CD8-positive, alpha-beta memory T cell (primary cell): ENCODE results near the gene MED16. TPM values are rescaled to one million over a fixed set of nuclear protein-coding genes. Genes with fewer than 3 reads are reported as not detected.

ENCODE experiments used
- CTCF ChIA-PET: fragments of 350-600 bp; sonication (Branson Sonifier 250); formaldehyde crosslinking; loops from one replicate; lab custom pipeline; 2021; ENCODE audit warnings: antibody characterized with exemption; lab: Charles Lee
- POLR2A ChIA-PET: fragments of 350-600 bp; sonication (Branson Sonifier 250); formaldehyde crosslinking; loops from one replicate; lab custom pipeline; 2021; ENCODE audit warnings: antibody characterized with exemption; lab: Charles Lee
- DNase-seq, 5 donors: peaks; one replicate each; pipeline versions ENCODE4 v3.0.0 to v3.0.0-alpha.2; 2020 to 2022; ENCODE audit warnings: mixed read lengths in 1 of 5
- H3K27ac ChIP-seq: one replicate; pipeline ENCODE4 v1.7.0; 2013; ENCODE audit warnings: low read depth, mild to moderate bottlenecking, low read length, moderate library complexity
- H3K27me3 ChIP-seq: 2 replicates; pipeline ENCODE4 v1.7.0; 2013; ENCODE audit warnings: low read length, mild to moderate bottlenecking; ENCODE audit not compliant: insufficient read depth, poor library complexity, severe bottlenecking
- H3K36me3 ChIP-seq: 2 replicates; pipeline ENCODE4 v1.7.0; 2013; ENCODE audit warnings: mild to moderate bottlenecking, low read length, moderate library complexity; ENCODE audit not compliant: insufficient read depth
- H3K4me1 ChIP-seq: 2 replicates; pipeline ENCODE4 v1.7.0; 2013; ENCODE audit warnings: mild to moderate bottlenecking, low read length, moderate library complexity; ENCODE audit not compliant: insufficient read depth
- H3K4me3 ChIP-seq: 2 replicates; pipeline ENCODE4 v1.7.0; 2013; ENCODE audit warnings: mild to moderate bottlenecking, low read length
- H3K9me3 ChIP-seq: 2 replicates; pipeline ENCODE4 v1.7.0; 2013; ENCODE audit warnings: mild to moderate bottlenecking, low read length
- H3K27ac Mint-ChIP-seq, 8 donors: one replicate each; pipeline ENCODE4 v1.8.0; 2020 to 2021; ENCODE audit warnings: mixed read lengths in 8 of 8, mild to moderate bottlenecking in 6 of 8, inconsistent platforms in 3 of 8, moderate library complexity in 3 of 8
- H3K27me3 Mint-ChIP-seq, 2 donors: one replicate each; pipeline ENCODE4 v1.8.0; 2020 to 2021; ENCODE audit warnings: mixed read lengths in 2 of 2, mild to moderate bottlenecking in 1 of 2, moderate library complexity in 1 of 2
- H3K36me3 Mint-ChIP-seq, 3 donors: one replicate each; pipeline ENCODE4 v1.8.0; 2020 to 2021; ENCODE audit warnings: mixed read lengths in 3 of 3, inconsistent platforms in 1 of 3, mild to moderate bottlenecking in 1 of 3
- H3K4me1 Mint-ChIP-seq, 3 donors: one replicate each; pipeline ENCODE4 v1.8.0; 2020 to 2021; ENCODE audit warnings: mixed read lengths in 3 of 3, inconsistent platforms in 1 of 3, mild to moderate bottlenecking in 1 of 3
- H3K4me3 Mint-ChIP-seq, 7 donors: one replicate each; pipeline ENCODE4 v1.8.0; 2020 to 2021; ENCODE audit warnings: mixed read lengths in 7 of 7, mild to moderate bottlenecking in 6 of 7, moderate library complexity in 4 of 7, inconsistent platforms in 2 of 7
- H3K9me3 Mint-ChIP-seq, 5 donors: one replicate each; pipeline ENCODE4 v1.8.0; 2020 to 2022; ENCODE audit warnings: mixed read lengths in 5 of 5, mild to moderate bottlenecking in 3 of 5, moderate library complexity in 2 of 5, inconsistent platforms in 1 of 5
- polyA plus RNA-seq: library from polyadenylated mRNA; unstranded; fragments of 300-500 nt; fragmentation: Illumina TruSeq; gene quantifications from one replicate; pipeline ENCODE4 v1.2.3, GENCODE V29; 2021
- total RNA-seq, 2 experiments: library from RNA; stranded (reverse); gene quantifications; one replicate each; pipeline ENCODE4 v1.2.3, GENCODE V29; 2021

Gene MED16
- total and polyA plus RNA-seq, 3 experiments from 2014 or later: 57.4 to 109 (median 59.4) TPM

DNA sequence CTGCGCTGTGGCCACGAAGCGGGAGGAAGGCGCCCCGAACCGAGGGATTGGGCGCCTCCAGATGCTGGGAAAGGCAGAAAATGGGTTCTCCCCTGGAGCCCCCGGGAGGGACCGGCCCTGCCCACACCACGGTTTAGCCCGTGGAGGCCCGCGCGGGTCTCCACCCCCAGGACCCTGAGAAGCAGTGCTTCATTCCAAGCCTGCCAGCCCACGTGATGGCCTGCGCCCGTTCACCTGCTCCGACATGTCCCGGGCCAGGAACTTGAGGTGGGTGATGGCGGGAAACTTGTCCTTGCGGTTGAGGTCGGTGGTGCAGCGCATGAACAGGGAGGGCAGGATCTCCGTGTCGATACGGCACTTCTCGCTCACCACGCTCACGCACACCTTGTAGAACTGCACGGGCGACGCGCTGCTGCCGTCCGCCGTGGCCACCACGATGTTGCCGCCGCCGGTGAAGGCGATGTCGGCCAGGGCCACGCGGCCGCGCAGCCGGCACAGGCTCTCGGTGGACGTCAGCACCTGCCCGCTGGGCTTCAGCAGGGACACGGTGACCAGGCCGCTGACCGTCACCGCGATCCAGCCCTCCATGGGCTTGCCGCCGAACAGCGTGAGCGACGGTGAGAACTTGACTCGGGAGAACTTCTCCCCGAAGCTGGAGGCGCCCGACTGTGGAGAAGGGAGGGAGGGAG, 7.3 kb downstream of the MED16 start:
- Histone ChIP-seq H3K27ac (no peak overlapping the region), H3K4me3 (no peak overlapping the region), H3K36me3 (peaks cover 14% of the 10 kb centered on the region), H3K9me3 (no peaks in the 10 kb centered on the region), H3K27me3 (no peaks in the 10 kb centered on the region), H3K4me1 (peaks cover 4% of the 10 kb centered on the region)
- ChIA-PET POLR2A (no interaction called here), CTCF (interaction anchor here (0.9 kb wide), 1 partner anchor 22 kb away, joined by 3 read pairs; no protein-coding TSS in a partner anchor)
- Mint-ChIP-seq H3K4me3 (no peak overlapping the region), H3K4me1 (peaks cover 0 to 28% (median 12%) of the 10 kb centered on the region in 3 donors), H3K27ac (peak overlapping the region in 1 of 8 donors; percentile 70), H3K27me3 (peaks cover 0 to 2% of the 10 kb centered on the region in 2 donors), H3K9me3 (no peaks in the 10 kb centered on the region), H3K36me3 (peaks cover 0 to 70% (median 0%) of the 10 kb centered on the region in 3 donors)
- no peak for DNase-seq

DNA sequence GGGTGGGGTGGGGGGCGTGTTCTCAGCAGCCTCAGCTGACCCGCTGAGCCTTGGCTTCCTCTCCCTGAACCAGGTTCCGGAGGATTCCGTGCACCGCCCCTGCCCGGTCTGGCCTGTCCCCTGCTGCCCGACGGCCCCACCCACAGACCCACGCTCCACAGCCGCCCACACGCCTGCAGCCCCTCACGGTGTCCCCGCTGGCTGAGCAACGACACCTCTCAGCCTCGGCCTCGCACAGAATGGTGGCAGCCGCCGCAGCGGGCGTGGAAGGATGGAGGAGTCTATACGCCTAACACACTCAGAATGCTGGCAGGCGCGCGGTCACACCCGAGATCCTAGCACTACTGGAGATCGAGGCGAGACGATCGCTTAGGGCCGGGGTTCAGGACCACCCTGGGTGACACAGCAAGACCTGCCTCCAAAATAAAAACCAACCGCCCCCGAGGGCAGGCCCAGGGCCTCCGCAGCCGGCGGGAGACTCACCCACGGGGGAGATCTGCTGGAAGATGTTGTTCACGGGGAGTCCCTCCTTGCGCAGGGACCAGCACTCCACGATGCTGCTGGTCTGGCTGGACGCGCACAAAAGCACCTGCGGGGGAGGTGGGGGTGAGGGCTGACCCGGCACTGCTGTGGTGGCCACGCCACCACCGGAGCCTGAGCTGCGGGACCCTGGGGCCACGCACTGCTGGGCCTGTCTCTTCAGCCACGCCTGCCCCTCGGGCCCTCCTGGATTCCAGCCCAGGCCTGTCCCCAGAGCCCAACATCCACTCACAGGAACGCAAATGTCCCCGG, 8.4 kb downstream of the MED16 start:
- no peak for DNase-seq
- H3K9me3 Mint-ChIP-seq: no peaks in the 10 kb centered on the region
- H3K27ac Mint-ChIP-seq: no peak overlapping the region
- no peaks in the 10 kb centered on the region for H3K27me3 ChIP-seq
- H3K4me3 ChIP-seq: no peak overlapping the region
- CTCF ChIA-PET: no interaction called here
- no peak overlapping the region for H3K4me3 Mint-ChIP-seq
- H3K36me3 ChIP-seq: peaks cover 7% of the 10 kb centered on the region
- H3K36me3 Mint-ChIP-seq: peaks cover 0 to 60% (median 0%) of the 10 kb centered on the region in 3 donors
- peaks cover 0 to 19% (median 9%) of the 10 kb centered on the region in 3 donors for H3K4me1 Mint-ChIP-seq
- H3K27me3 Mint-ChIP-seq: peaks cover 0 to 2% of the 10 kb centered on the region in 2 donors
- no peaks in the 10 kb centered on the region for H3K9me3 ChIP-seq
- H3K4me1 ChIP-seq: peaks cover 4% of the 10 kb centered on the region
- H3K27ac ChIP-seq: no peak overlapping the region
- POLR2A ChIA-PET: no interaction called here

DNA sequence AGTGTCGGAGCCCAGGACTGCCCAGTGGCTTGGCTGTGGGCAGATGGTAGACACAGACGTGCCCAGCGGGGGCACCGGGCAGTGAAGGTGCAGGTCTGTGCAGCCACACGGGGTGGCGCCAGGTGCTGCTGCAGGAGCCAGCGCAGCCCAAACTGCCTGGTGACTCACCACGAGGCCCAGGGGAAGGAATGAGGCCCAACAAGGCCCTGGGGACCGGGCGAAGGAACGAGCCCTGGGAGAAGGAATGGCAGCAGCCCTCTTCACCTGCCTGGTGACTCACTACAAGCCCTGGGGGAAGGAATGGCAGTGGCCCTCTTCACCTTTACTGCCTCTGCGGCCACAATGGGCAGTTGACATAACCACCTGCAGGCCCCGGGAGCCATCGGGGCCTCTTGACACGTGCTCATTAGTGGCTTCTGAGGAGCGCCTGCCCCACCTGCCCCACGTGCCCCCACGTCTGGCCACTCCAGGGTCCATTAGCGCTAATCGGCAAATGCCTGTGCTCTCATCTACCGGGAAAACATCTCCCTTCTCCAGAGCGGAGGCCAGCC, 9.3 kb downstream of the MED16 start:
- Histone ChIP-seq H3K4me1 (peaks cover 4% of the 10 kb centered on the region), H3K27me3 (no peaks in the 10 kb centered on the region), H3K27ac (no peak overlapping the region), H3K36me3 (peaks cover 3% of the 10 kb centered on the region), H3K4me3 (no peak overlapping the region), H3K9me3 (no peaks in the 10 kb centered on the region)
- Mint-ChIP-seq H3K36me3 (peaks cover 0 to 55% (median 0%) of the 10 kb centered on the region in 3 donors), H3K4me1 (peaks cover 0 to 14% (median 6%) of the 10 kb centered on the region in 3 donors), H3K4me3 (no peak overlapping the region), H3K27ac (no peak overlapping the region), H3K27me3 (peaks cover 0 to 2% of the 10 kb centered on the region in 2 donors), H3K9me3 (no peaks in the 10 kb centered on the region)
- ChIA-PET POLR2A (no interaction called here), CTCF (interaction anchor here (1.9 to 3.3 kb wide), 2 partner anchors 10 to 20 kb away, joined by 7 to 20 read pairs; partner anchors contain the start of genes MED16 and RNU6-9)
- DNase-seq: no peak

GRCh38 chr19:882871-883497, 10.0 kb downstream of the MED16 start:
- Histone ChIP-seq H3K36me3 (peaks cover 3% of the 10 kb centered on the region), H3K9me3 (no peaks in the 10 kb centered on the region), H3K27me3 (no peaks in the 10 kb centered on the region), H3K4me3 (no peak overlapping the region), H3K27ac (no peak overlapping the region), H3K4me1 (peaks cover 4% of the 10 kb centered on the region)
- Mint-ChIP-seq H3K9me3 (no peaks in the 10 kb centered on the region), H3K27ac (peak overlapping the region in 1 of 8 donors; percentile 10), H3K4me3 (peak overlapping the region in 1 of 7 donors; percentile 18), H3K36me3 (peaks cover 0 to 52% (median 0%) of the 10 kb centered on the region in 3 donors), H3K4me1 (peaks cover 0 to 11% (median 4%) of the 10 kb centered on the region in 3 donors), H3K27me3 (peaks cover 0 to 2% of the 10 kb centered on the region in 2 donors)
- CTCF ChIA-PET: interaction anchor here (0.6 to 3.3 kb wide), 5 partner anchors 10 to 34 kb away, joined by 3 to 20 read pairs (median 3); partner anchors contain the start of genes KISS1R, MED16 and RNU6-9
- DNase-seq: no peak
- POLR2A ChIA-PET: interaction anchor here (0.5 kb wide), 1 partner anchor 16 kb away, joined by 4 read pairs; no protein-coding TSS in a partner anchor

DNA sequence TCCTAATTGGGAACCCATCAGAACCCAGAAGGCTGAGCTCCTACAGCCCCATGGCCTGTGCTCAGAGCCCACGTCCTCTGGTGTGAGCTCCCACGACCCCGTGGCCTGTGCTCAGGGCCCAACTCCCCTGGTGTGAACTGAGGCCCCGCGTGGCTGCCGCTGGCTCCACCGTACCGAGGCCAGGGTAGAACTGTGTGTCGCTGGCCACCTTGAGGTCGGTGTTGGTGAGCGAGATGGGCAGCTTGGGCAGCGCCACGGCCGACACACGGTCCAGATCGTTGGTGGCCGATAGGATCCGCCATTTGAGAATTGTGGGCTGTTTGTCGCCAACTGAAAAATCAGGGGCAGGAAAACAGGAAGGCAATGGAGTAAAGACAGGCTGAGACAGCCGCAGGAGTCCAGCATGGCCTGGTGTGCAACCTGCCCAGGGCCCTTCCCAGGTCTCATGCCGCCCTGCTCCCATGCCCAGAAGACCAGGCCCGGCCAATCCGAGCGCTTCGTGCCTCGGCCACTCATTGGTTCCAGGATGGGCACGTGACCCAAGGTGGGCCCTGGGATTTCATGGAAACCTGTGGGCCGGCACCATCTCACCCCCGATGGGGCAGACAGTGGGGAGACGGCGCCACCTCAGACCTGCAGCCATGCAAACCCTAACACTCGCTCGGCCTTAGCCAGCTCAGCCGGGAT, 11.5 kb downstream of the MED16 start:
- ChIA-PET CTCF (interaction anchor here (0.6 to 3.3 kb wide), 7 partner anchors 12 to 112 kb away, joined by 3 to 20 read pairs (median 3); partner anchors contain the start of genes MED16 and RNU6-9), POLR2A (no interaction called here)
- Mint-ChIP-seq H3K9me3 (no peaks in the 10 kb centered on the region), H3K4me3 (no peak overlapping the region), H3K4me1 (peaks cover 0 to 4% (median 2%) of the 10 kb centered on the region in 3 donors), H3K36me3 (peaks cover 0 to 49% (median 0%) of the 10 kb centered on the region in 3 donors), H3K27ac (peak overlapping the region in 1 of 8 donors; percentile 38), H3K27me3 (no peaks in the 10 kb centered on the region)
- no peak overlapping the region for H3K27ac ChIP-seq
- no peaks in the 10 kb centered on the region for H3K4me1 ChIP-seq
- H3K36me3 ChIP-seq: peaks cover 3% of the 10 kb centered on the region
- H3K4me3 ChIP-seq: no peak overlapping the region
- H3K27me3 ChIP-seq: no peaks in the 10 kb centered on the region
- no peak for DNase-seq
- no peaks in the 10 kb centered on the region for H3K9me3 ChIP-seq

- H3K27me3 Mint-ChIP-seq: no peaks in the 10 kb centered on the region
- CTCF ChIA-PET: interaction anchor here (0.7 to 2.0 kb wide), 6 partner anchors 13 to 117 kb away, joined by 3 to 6 read pairs (median 3); partner anchors contain the start of genes MED16 and RNU6-9
- POLR2A ChIA-PET: interaction anchor here (0.6 to 1.5 kb wide), 4 partner anchors 8 to 337 kb away, joined by 3 to 7 read pairs (median 4); no protein-coding TSS in a partner anchor
- H3K4me3 ChIP-seq: no peak overlapping the region
- no peak overlapping the region for H3K4me3 Mint-ChIP-seq
- H3K27ac ChIP-seq: no peak overlapping the region
- no peak for DNase-seq
- peaks cover 0 to 51% (median 0%) of the 10 kb centered on the region in 3 donors for H3K36me3 Mint-ChIP-seq
- H3K36me3 ChIP-seq: no peaks in the 10 kb centered on the region
- no peak overlapping the region for H3K27ac Mint-ChIP-seq
- no peaks in the 10 kb centered on the region for H3K27me3 ChIP-seq
- H3K4me1 ChIP-seq: no peaks in the 10 kb centered on the region
- no peaks in the 10 kb centered on the region for H3K9me3 Mint-ChIP-seq
- H3K4me1 Mint-ChIP-seq: peaks cover 0 to 4% (median 2%) of the 10 kb centered on the region in 3 donors
- H3K9me3 ChIP-seq: no peaks in the 10 kb centered on the region
These were observed 13.1 kb downstream of the MED16 start for GRCh38 chr19:879711-880438.
